A549 (cell line): ENCODE data around the gene PRRG2. TPM values are rescaled to one million over a fixed set of nuclear protein-coding genes. Genes with fewer than 3 reads are reported as not detected.

Experiments used
- ATAC-seq, 2 experiments: fragments of 200-7000 bp in 1 of 2; fragments of >200 bp in 1 of 2; cut with Nextera tagmentation in 1 of 2; cut with Tn5 transposase in 1 of 2; 3 replicates each; pipeline versions ENCODE4 v1.8.0 to v1.9.1; 2018 to 2020; ENCODE audit warnings: mild to moderate bottlenecking in 1 of 2, moderate library complexity in 1 of 2
- CTCF ChIA-PET: fragments of 300-600 bp; sonication (Branson Sonifier 250); formaldehyde crosslinking; extraction: SDS; loops from one replicate; lab custom pipeline; 2021; ENCODE audit warnings: antibody characterized with exemption, inconsistent platforms; lab: Yijun Ruan, JAX
- POLR2A ChIA-PET: fragments of 350-600 bp; formaldehyde crosslinking; extraction: SDS; loops from one replicate; lab custom pipeline; 2021; ENCODE audit warnings: antibody characterized with exemption, inconsistent platforms; lab: Yijun Ruan, JAX
- DNase-seq, 2 experiments: peaks; one replicate each; pipeline versions ENCODE4 v3.0.0 to v3.0.0-alpha.2; 2011 to 2016; ENCODE audit warnings: low read depth in 1 of 2, low spot score in 1 of 2
- FAIRE-seq: peaks from 2 replicates; lab custom pipeline; 2011; peaks lifted over from hg19 to GRCh38; lab: Jason Lieb, UNC
- H3K27ac ChIP-seq, 2 experiments: fragments of >200 bp; sonication (Bioruptor Twin); formaldehyde crosslinking; 3 replicates each; pipeline ENCODE4 v1.5.1; 2016 to 2017
- H3K4me1 ChIP-seq: fragments of >200 bp; sonication (Bioruptor Twin); formaldehyde crosslinking; 3 replicates; pipeline ENCODE4 v1.6.1; 2016
- H3K4me2 ChIP-seq: fragments of >200 bp; sonication (Bioruptor Twin); formaldehyde crosslinking; 3 replicates; pipeline ENCODE4 v1.6.1; 2016
- H3K4me3 ChIP-seq: fragments of >200 bp; sonication (Bioruptor Twin); formaldehyde crosslinking; 3 replicates; pipeline ENCODE4 v1.5.1; 2016
- H3K9me3 ChIP-seq: fragments of >200 bp; sonication (Bioruptor Twin); formaldehyde crosslinking; 3 replicates; pipeline ENCODE4 v1.6.1; 2016
- CBX8 ChIP-seq: fragments of 200-600 bp; sonication (generic); IDR thresholded peaks from 2 replicates; pipeline ENCODE4 v1.6.1; 2016
- FOSL2 ChIP-seq, 2 experiments: fragments of 450-650 bp in 1 of 2; fragments of >200 bp in 1 of 2; sonication (Bioruptor Twin) in 1 of 2; formaldehyde crosslinking; IDR thresholded peaks; 2 replicates each; pipeline versions ENCODE4 v1.5.0 to v1.6.1; 2016 to 2020; ENCODE audit warnings: mild to moderate bottlenecking in 1 of 2, moderate library complexity in 1 of 2
- MYC ChIP-seq: IDR thresholded peaks from 2 replicates; pipeline ENCODE4 v1.6.1; 2012; ENCODE audit warnings: mild to moderate bottlenecking, inconsistent platforms, low read length, improper control_type of control experiment, borderline replicate concordance
- NPAS2 ChIP-seq: fragments of 250-450 bp; sonication (Bioruptor Pico); IDR thresholded peaks from 2 replicates; pipeline ENCODE4 v1.8.0; 2022; ENCODE audit warnings: mild to moderate bottlenecking, moderate library complexity, borderline replicate concordance
- RCOR1 ChIP-seq: fragments of 150-350 bp; IDR thresholded peaks from 2 replicates; pipeline ENCODE4 v1.6.1; 2014; ENCODE audit warnings: antibody characterized with exemption, low read length, low read depth
- SMC3 ChIP-seq: fragments of >200 bp; sonication (Bioruptor Twin); formaldehyde crosslinking; IDR thresholded peaks from 3 replicates; pipeline ENCODE4 v1.6.1; 2018; ENCODE audit warnings: inconsistent platforms
- SREBF2 ChIP-seq: fragments of 450-650 bp; IDR thresholded peaks from 2 replicates; pipeline ENCODE4 v1.6.1; 2014; ENCODE audit warnings: mild to moderate bottlenecking, moderate library complexity
- ZC3H11A ChIP-seq: fragments of 450-650 bp; IDR thresholded peaks from 2 replicates; pipeline ENCODE4 v1.6.1; 2014; ENCODE audit warnings: antibody characterized with exemption, mild to moderate bottlenecking
- WGBS: methylation state at CpG from one replicate; pipeline ENCODE4 v1.1.6; 2017; ENCODE audit errors: missing lambda C conversion rate; 5-methylcytosine and 5-hydroxymethylcytosine counted together
- polyA plus RNA-seq, 4 experiments: library from polyadenylated mRNA; depleted of rRNA in 3 of 4; stranded (reverse); fragments of >200 nt; fragmentation: RNase III in 1 of 4; extraction: RNeasy Plus Mini Kit Qiagen cat#74134 plus additional on column Dnase treatment in 1 of 4; gene quantifications; 2 replicates in 3 of 4; 3 replicates in 1 of 4; pipeline ENCODE4 v1.2.3, GENCODE V29; 2011 to 2017
- TF ChIP-seq, protein P1 (sequence below): fragments of 200-600 bp; sonication (generic); IDR thresholded peaks from 2 replicates; pipeline ENCODE4 v1.6.1; 2016; ENCODE audit warnings: antibody characterized with exemption, mild to moderate bottlenecking, moderate library complexity
- TF ChIP-seq, protein P2 (sequence below): fragments of >200 bp; sonication (Bioruptor Twin); formaldehyde crosslinking; IDR thresholded peaks from 2 replicates; pipeline ENCODE4 v1.6.1; 2016
- TF ChIP-seq, protein P3 (sequence below): IDR thresholded peaks from 2 replicates; pipeline ENCODE4 v1.6.1; 2012
- TF ChIP-seq, protein P4 (sequence below): fragments of 450-650 bp; IDR thresholded peaks from 2 replicates; pipeline ENCODE4 v1.6.1; 2014; ENCODE audit warnings: antibody characterized with exemption

Gene PRRG2
- polyA plus RNA-seq, 2 of the 4 experiments (the other 2 are of a cell fraction): 0.53 to 1.0 TPM

DNA sequence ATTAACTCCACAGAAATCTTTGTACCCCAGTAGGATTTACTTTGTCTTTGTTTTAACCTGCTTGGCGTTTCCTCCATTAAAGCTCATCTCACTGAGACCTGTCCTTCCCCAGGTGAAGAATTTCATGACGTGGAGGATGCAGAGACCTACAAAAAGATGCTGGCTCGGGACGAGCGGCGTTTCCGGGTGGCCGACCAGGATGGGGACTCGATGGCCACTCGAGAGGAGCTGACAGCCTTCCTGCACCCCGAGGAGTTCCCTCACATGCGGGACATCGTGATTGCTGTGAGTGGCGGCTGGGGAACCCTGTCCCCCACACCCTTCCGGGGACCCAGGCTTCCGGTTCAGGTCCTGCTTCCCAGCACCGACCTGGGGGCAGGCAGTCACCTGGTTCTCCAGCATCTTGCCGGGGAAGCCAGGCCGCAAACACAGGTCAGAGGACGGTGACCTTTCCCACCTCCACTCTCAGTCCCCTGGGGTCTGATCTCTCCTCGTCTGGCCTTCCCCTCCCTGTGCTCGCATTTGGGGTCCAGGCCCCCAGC, 44.1 kb upstream of the PRRG2 start (continued):
- no peak for TF ChIP-seq NPAS2 (CRISPR knock-in tag)
- TF ChIP-seq SREBF2: no peak

DNA sequence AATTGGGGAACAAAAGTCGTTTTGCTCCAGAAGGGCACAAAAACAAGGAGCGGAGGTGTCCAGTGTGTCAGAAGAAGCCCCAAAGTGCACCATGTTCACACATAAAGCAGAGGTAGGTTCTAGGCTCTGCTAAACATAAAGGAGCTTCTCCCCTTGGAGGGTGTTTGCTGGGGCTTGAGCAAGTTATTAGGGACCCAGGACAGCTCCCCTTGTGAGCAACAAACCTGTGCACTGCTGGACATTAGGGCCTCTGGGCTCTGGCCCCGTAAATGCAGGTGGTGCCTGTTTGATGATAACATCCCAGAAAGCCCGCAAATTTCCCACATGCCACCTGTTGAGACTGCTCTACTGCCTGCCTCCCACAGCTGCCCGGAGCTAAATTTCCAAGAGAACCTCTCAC, 42.5 kb upstream of the PRRG2 start:
- 0 out of 3 replicates have a peak, but pooled peaks cover 3% of the 10 kb centered on the region for H3K4me1 ChIP-seq
- FAIRE-seq (no peak), DNase-seq (no peak), ATAC-seq (no peak)
- H3K4me3 ChIP-seq: no peak overlapping the region
- no peak for TF ChIP-seq CBX8
- TF ChIP-seq, protein P1, sequence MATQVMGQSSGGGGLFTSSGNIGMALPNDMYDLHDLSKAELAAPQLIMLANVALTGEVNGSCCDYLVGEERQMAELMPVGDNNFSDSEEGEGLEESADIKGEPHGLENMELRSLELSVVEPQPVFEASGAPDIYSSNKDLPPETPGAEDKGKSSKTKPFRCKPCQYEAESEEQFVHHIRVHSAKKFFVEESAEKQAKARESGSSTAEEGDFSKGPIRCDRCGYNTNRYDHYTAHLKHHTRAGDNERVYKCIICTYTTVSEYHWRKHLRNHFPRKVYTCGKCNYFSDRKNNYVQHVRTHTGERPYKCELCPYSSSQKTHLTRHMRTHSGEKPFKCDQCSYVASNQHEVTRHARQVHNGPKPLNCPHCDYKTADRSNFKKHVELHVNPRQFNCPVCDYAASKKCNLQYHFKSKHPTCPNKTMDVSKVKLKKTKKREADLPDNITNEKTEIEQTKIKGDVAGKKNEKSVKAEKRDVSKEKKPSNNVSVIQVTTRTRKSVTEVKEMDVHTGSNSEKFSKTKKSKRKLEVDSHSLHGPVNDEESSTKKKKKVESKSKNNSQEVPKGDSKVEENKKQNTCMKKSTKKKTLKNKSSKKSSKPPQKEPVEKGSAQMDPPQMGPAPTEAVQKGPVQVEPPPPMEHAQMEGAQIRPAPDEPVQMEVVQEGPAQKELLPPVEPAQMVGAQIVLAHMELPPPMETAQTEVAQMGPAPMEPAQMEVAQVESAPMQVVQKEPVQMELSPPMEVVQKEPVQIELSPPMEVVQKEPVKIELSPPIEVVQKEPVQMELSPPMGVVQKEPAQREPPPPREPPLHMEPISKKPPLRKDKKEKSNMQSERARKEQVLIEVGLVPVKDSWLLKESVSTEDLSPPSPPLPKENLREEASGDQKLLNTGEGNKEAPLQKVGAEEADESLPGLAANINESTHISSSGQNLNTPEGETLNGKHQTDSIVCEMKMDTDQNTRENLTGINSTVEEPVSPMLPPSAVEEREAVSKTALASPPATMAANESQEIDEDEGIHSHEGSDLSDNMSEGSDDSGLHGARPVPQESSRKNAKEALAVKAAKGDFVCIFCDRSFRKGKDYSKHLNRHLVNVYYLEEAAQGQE: no peak
- TF ChIP-seq, protein P2, sequence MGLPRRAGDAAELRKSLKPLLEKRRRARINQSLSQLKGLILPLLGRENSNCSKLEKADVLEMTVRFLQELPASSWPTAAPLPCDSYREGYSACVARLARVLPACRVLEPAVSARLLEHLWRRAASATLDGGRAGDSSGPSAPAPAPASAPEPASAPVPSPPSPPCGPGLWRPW: no peak
- no peaks in the 10 kb centered on the region for H3K9me3 ChIP-seq
- CTCF ChIA-PET: interaction anchor here (0.6 to 7.1 kb wide), 3 partner anchors 9 to 32 kb away, joined by 3 to 84 read pairs (median 5); no protein-coding TSS in a partner anchor
- POLR2A ChIA-PET: no interaction called here
- WGBS: 65% methylated on average over 5 of the region's 5 CpGs
- H3K27ac ChIP-seq: no peak overlapping the region
- H3K4me2 ChIP-seq: no peak overlapping the region

DNA sequence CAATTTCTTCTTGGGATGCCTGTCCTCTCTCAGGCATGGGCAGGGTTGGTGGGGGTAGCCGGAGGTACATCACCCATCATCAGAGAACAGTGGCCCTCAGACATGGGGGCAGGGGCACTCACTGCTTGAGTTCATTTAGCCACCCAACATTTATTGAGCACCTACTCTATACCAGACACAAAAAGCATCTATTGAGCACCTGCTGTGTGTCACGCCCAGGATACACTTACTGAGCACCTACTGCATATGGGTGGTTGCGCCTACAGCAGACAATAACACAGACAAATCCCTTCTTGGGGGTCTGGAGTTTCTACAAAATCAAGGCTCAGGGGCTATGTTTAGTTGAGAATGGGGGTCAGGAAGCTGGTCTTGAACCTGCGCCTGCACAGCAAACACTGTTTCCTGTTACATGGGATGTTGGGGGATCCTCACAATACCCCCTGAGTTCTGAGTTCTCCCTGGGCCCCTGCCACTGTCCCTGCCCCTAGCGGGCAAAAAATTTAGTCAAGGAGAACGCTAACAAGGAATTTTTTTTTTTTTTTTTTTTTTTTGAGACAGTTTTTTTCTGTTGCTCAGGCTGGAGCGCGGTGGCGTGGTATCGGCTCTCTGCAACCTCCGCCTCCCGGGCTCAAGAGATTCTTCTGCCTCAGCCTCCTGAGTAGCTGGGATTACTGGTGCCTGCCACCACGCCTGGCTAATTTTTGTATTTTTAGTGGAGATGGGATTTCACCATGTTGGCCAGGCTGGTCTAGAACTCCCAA, 41.7 kb upstream of the PRRG2 start:
- H3K4me3 ChIP-seq: no peak overlapping the region
- ATAC-seq: no peak
- DNase-seq: no peak
- H3K4me2 ChIP-seq: no peak overlapping the region
- CTCF ChIA-PET: interaction anchor here (0.6 to 7.1 kb wide), 4 partner anchors 8 to 1354 kb away, joined by 3 to 84 read pairs (median 4); no protein-coding TSS in a partner anchor
- H3K27ac ChIP-seq: no peak overlapping the region
- WGBS: 82% methylated on average over 13 of the region's 13 CpGs
- H3K9me3 ChIP-seq: no peaks in the 10 kb centered on the region
- POLR2A ChIA-PET: no interaction called here
- H3K4me1 ChIP-seq: 0 out of 3 replicates have a peak, but pooled peaks cover 2% of the 10 kb centered on the region
- TF ChIP-seq MYC: no peak
- no peak for FAIRE-seq

- H3K4me1 ChIP-seq: no peaks in the 10 kb centered on the region
- no peak overlapping the region for H3K4me3 ChIP-seq
- DNase-seq (no peak), ATAC-seq (no peak), FAIRE-seq (peak; percentile 56)
- ChIA-PET POLR2A (no interaction called here), CTCF (interaction anchor here (1.3 to 2.2 kb wide), 2 partner anchors 18 to 28 kb away, joined by 3 to 10 read pairs; no protein-coding TSS in a partner anchor)
- H3K9me3 ChIP-seq: no peaks in the 10 kb centered on the region
- H3K4me2 ChIP-seq: no peak overlapping the region
- WGBS: 77% methylated on average over 6 of the region's 6 CpGs
- TF ChIP-seq, protein P3, sequence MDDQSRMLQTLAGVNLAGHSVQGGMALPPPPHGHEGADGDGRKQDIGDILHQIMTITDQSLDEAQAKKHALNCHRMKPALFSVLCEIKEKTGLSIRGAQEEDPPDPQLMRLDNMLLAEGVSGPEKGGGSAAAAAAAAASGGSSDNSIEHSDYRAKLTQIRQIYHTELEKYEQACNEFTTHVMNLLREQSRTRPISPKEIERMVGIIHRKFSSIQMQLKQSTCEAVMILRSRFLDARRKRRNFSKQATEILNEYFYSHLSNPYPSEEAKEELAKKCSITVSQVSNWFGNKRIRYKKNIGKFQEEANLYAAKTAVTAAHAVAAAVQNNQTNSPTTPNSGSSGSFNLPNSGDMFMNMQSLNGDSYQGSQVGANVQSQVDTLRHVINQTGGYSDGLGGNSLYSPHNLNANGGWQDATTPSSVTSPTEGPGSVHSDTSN: no peak
- TF ChIP-seq FOSL2 (IDR thresholded peaks at IDR 0.05) (no peak), FOSL2 (CRISPR knock-in tag; IDR thresholded peaks at IDR 0.05) (no peak), SMC3 (no peak)
- H3K27ac ChIP-seq: no peak overlapping the region
These were observed 39.2 kb upstream of the PRRG2 start for GRCh38 chr19:49541914-49542313.

DNA sequence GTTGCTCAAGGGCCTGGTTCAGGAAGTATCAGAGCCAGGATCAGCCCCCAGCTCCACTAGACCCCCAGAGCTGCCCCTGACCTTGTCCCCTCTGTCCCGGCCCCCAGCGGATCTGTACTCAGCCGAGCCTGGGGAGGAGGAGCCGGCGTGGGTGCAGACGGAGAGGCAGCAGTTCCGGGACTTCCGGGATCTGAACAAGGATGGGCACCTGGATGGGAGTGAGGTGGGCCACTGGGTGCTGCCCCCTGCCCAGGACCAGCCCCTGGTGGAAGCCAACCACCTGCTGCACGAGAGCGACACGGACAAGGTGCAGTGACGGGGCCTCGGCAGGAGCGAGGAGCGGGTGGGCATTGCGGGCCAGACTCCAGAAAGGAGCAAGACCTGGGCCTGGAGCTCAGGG, 38.7 kb upstream of the PRRG2 start:
- ATAC-seq: no peak
- no peak for FAIRE-seq
- Histone ChIP-seq H3K4me2 (no peak overlapping the region), H3K4me3 (no peak overlapping the region), H3K4me1 (0 out of 3 replicates have a peak, but pooled peaks cover 3% of the 10 kb centered on the region), H3K27ac (no peak overlapping the region), H3K9me3 (no peaks in the 10 kb centered on the region)
- 96% methylated on average over 16 of the region's 16 CpGs for WGBS
- ChIA-PET CTCF (interaction anchor here (0.8 to 2.2 kb wide), 3 partner anchors 9 to 138 kb away, joined by 3 to 10 read pairs (median 8); no protein-coding TSS in a partner anchor), POLR2A (no interaction called here)
- TF ChIP-seq RCOR1 (no peak), ZC3H11A (no peak), CBX8 (no peak)
- TF ChIP-seq, protein P4, sequence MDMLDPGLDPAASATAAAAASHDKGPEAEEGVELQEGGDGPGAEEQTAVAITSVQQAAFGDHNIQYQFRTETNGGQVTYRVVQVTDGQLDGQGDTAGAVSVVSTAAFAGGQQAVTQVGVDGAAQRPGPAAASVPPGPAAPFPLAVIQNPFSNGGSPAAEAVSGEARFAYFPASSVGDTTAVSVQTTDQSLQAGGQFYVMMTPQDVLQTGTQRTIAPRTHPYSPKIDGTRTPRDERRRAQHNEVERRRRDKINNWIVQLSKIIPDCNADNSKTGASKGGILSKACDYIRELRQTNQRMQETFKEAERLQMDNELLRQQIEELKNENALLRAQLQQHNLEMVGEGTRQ: no peak
- no peak for DNase-seq
